SK-N-SH treated with all-trans-retinoic acid at 6 μM for 48 hours (cell line): ENCODE data around the gene VPS13A.
A peak's percentile ranks its signal among the peaks of the same experiment; 100 is the strongest.

Source experiments
- ATAC-seq: fragments of 200-7000 bp; cut with Tn5 transposase; 3 replicates; pipeline ENCODE4 v1.9.1; 2020; ENCODE audit warnings: mild to moderate bottlenecking, moderate library complexity
- ARNTL ChIP-seq: fragments of 450-650 bp; formaldehyde crosslinking; IDR thresholded peaks from 2 replicates; pipeline ENCODE4 v1.5.0; 2020; ENCODE audit warnings: low read depth, mild to moderate bottlenecking, moderate library complexity, borderline replicate concordance
- BACH2 ChIP-seq: fragments of 250-450 bp; sonication (Bioruptor Pico); IDR thresholded peaks from 2 replicates; pipeline ENCODE4 v1.9.0; 2021; ENCODE audit warnings: mild to moderate bottlenecking, borderline replicate concordance
- CREB5 ChIP-seq: fragments of 250-450 bp; sonication (Bioruptor Pico); IDR thresholded peaks from 2 replicates; pipeline ENCODE4 v1.5.1; 2020; ENCODE audit warnings: low read depth, mild to moderate bottlenecking, moderate library complexity
- CSDC2 ChIP-seq: fragments of 250-450 bp; sonication (Bioruptor Pico); IDR thresholded peaks from 2 replicates; pipeline ENCODE4 v1.5.0; 2020; ENCODE audit warnings: mild to moderate bottlenecking, moderate library complexity
- ESRRG ChIP-seq: fragments of 250-450 bp; sonication (Bioruptor Pico); IDR thresholded peaks from 2 replicates; pipeline ENCODE4 v1.6.1; 2021; ENCODE audit warnings: mild to moderate bottlenecking
- GLIS3 ChIP-seq: fragments of 250-450 bp; sonication (Bioruptor Pico); IDR thresholded peaks from 2 replicates; pipeline ENCODE4 v1.5.0; 2020; ENCODE audit warnings: mild to moderate bottlenecking, moderate library complexity
- ISL1 ChIP-seq: fragments of 250-450 bp; sonication (Bioruptor Pico); IDR thresholded peaks from 2 replicates; pipeline ENCODE4 v2.1.2; 2022; ENCODE audit warnings: mild to moderate bottlenecking, moderate library complexity
- PATZ1 ChIP-seq: fragments of 250-450 bp; sonication (Bioruptor Pico); IDR thresholded peaks from 2 replicates; pipeline ENCODE4 v1.8.0; 2020; ENCODE audit warnings: mild to moderate bottlenecking, moderate library complexity, borderline replicate concordance
- PPARA ChIP-seq: fragments of 250-450 bp; sonication (Bioruptor Pico); IDR thresholded peaks from 2 replicates; pipeline ENCODE4 v1.5.0; 2020; ENCODE audit warnings: mild to moderate bottlenecking, borderline replicate concordance
- RARB ChIP-seq: fragments of 250-450 bp; sonication (Bioruptor Pico); IDR thresholded peaks from 2 replicates; pipeline ENCODE4 v1.8.0; 2021; ENCODE audit warnings: mild to moderate bottlenecking, moderate library complexity
- SNAI2 ChIP-seq: fragments of 250-450 bp; sonication (Bioruptor Pico); IDR thresholded peaks from 2 replicates; pipeline ENCODE4 v1.5.0; 2020; ENCODE audit warnings: mild to moderate bottlenecking, moderate library complexity
- TCF4 ChIP-seq: fragments of 250-450 bp; sonication (Bioruptor Pico); IDR thresholded peaks from 2 replicates; pipeline ENCODE4 v1.8.0; 2021; ENCODE audit warnings: mild to moderate bottlenecking, moderate library complexity, borderline replicate concordance
- ZC3H10 ChIP-seq: fragments of 250-450 bp; sonication (Bioruptor Pico); IDR thresholded peaks from 2 replicates; pipeline ENCODE4 v1.5.1; 2021; ENCODE audit warnings: mild to moderate bottlenecking, moderate library complexity
- ZFP3 ChIP-seq: fragments of 250-450 bp; sonication (Bioruptor Pico); IDR thresholded peaks from 2 replicates; pipeline ENCODE4 v1.5.0; 2020; ENCODE audit warnings: mild to moderate bottlenecking, moderate library complexity
- ZFP30 ChIP-seq: fragments of 450-650 bp; formaldehyde crosslinking; IDR thresholded peaks from 2 replicates; pipeline ENCODE4 v1.5.0; 2022; ENCODE audit warnings: mild to moderate bottlenecking, moderate library complexity
- ZNF565 ChIP-seq: fragments of 450-650 bp; formaldehyde crosslinking; conservative IDR thresholded peaks from 2 replicates; pipeline ENCODE4 v1.5.0; 2020; ENCODE audit warnings: low read depth, mild to moderate bottlenecking, moderate library complexity
- ZNF8 ChIP-seq: fragments of 450-650 bp; formaldehyde crosslinking; IDR thresholded peaks from 2 replicates; pipeline ENCODE4 v1.5.0; 2020; ENCODE audit warnings: mild to moderate bottlenecking, moderate library complexity
- TF ChIP-seq, protein P1 (sequence below): fragments of 250-450 bp; sonication (Bioruptor Pico); IDR thresholded peaks from 2 replicates; pipeline ENCODE4 v1.5.1; 2021; ENCODE audit warnings: mild to moderate bottlenecking, moderate library complexity
- TF ChIP-seq, protein P2 (sequence below): fragments of 250-450 bp; sonication (Bioruptor Pico); IDR thresholded peaks from 2 replicates; pipeline ENCODE4 v1.5.0; 2020; ENCODE audit warnings: mild to moderate bottlenecking, moderate library complexity

The VPS13A gene

GRCh38 chr9:77427256-77427927 lies 250.1 kb downstream of the VPS13A start:
- TF ChIP-seq CSDC2 (CRISPR knock-in tag) (no peak), GLIS3 (no peak), PATZ1 (CRISPR knock-in tag) (no peak), CREB5 (CRISPR knock-in tag) (no peak), ZFP30 (CRISPR knock-in tag) (no peak), ARNTL (CRISPR knock-in tag) (no peak), BACH2 (no peak), ZC3H10 (CRISPR knock-in tag) (no peak), ESRRG (CRISPR knock-in tag) (no peak), SNAI2 (CRISPR knock-in tag) (no peak), ZFP3 (CRISPR knock-in tag) (no peak)
- TF ChIP-seq, protein P1, sequence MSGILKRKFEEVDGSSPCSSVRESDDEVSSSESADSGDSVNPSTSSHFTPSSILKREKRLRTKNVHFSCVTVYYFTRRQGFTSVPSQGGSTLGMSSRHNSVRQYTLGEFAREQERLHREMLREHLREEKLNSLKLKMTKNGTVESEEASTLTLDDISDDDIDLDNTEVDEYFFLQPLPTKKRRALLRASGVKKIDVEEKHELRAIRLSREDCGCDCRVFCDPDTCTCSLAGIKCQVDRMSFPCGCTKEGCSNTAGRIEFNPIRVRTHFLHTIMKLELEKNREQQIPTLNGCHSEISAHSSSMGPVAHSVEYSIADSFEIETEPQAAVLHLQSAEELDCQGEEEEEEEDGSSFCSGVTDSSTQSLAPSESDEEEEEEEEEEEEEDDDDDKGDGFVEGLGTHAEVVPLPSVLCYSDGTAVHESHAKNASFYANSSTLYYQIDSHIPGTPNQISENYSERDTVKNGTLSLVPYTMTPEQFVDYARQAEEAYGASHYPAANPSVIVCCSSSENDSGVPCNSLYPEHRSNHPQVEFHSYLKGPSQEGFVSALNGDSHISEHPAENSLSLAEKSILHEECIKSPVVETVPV: no peak
- TF ChIP-seq, all 23 proteins: peak for 0

GRCh38 chr9:77429928-77430327 lies 252.6 kb downstream of the VPS13A start:
- no peak for ATAC-seq

More at GRCh38 chr9:77427256-77427927, 250.1 kb downstream of the VPS13A start:
- no peak; the same call in 2 of the 3 replicates for ATAC-seq

DNA sequence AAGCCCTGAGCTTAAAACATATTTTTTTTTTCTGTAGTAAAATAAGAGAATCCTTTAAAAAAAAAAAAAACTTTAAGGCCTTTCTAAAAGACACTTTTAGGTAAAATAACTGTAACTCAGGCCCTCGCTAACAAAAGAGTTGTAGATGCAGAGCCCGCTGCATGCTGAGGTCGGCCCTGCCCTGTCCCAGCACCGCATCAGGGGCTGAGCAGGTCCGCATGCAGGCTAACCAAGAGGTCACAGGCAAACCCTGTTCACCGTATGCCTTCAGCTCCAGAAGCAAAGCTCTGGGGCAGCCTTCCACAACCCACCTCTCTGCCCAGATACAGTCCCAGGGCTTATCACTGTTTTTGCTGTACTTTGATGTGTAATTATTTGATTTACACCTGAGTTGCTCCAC lies 254.7 kb downstream of the VPS13A start:
- no peak for ATAC-seq
- TF ChIP-seq ZNF8 (no peak), ISL1 (CRISPR knock-in tag) (no peak), TCF4 (no peak)

More at GRCh38 chr9:77429928-77430327, 252.6 kb downstream of the VPS13A start:
- TF ChIP-seq SNAI2 (CRISPR knock-in tag) (no peak), ZFP3 (CRISPR knock-in tag) (no peak)

- TF ChIP-seq ZFP30 (CRISPR knock-in tag) (no peak), ZNF565 (CRISPR knock-in tag) (no peak), ESRRG (CRISPR knock-in tag) (no peak), RARB (CRISPR knock-in tag) (no peak), SNAI2 (CRISPR knock-in tag) (no peak), PPARA (CRISPR knock-in tag) (no peak)
- TF ChIP-seq, protein P1: no peak
- TF ChIP-seq, protein P2, sequence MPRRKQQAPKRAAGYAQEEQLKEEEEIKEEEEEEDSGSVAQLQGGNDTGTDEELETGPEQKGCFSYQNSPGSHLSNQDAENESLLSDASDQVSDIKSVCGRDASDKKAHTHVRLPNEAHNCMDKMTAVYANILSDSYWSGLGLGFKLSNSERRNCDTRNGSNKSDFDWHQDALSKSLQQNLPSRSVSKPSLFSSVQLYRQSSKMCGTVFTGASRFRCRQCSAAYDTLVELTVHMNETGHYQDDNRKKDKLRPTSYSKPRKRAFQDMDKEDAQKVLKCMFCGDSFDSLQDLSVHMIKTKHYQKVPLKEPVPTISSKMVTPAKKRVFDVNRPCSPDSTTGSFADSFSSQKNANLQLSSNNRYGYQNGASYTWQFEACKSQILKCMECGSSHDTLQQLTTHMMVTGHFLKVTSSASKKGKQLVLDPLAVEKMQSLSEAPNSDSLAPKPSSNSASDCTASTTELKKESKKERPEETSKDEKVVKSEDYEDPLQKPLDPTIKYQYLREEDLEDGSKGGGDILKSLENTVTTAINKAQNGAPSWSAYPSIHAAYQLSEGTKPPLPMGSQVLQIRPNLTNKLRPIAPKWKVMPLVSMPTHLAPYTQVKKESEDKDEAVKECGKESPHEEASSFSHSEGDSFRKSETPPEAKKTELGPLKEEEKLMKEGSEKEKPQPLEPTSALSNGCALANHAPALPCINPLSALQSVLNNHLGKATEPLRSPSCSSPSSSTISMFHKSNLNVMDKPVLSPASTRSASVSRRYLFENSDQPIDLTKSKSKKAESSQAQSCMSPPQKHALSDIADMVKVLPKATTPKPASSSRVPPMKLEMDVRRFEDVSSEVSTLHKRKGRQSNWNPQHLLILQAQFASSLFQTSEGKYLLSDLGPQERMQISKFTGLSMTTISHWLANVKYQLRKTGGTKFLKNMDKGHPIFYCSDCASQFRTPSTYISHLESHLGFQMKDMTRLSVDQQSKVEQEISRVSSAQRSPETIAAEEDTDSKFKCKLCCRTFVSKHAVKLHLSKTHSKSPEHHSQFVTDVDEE: no peak
- peak; percentile 99 for ATAC-seq
Measured at GRCh38 chr9:77433675-77434445, 256.5 kb downstream of the VPS13A start.
